ENCODE measurements around the gene ATP5IF1. TPM values are rescaled to one million over a fixed set of nuclear protein-coding genes. Genes with fewer than 3 reads are reported as not detected.

Gene ATP5IF1
- total and polyA plus RNA-seq, 9 of the 15 experiments (the other 6 are each of a cell fraction or from before 2014, with no cell fraction given), result 292 to 1,422 (median 388) TPM

DNA sequence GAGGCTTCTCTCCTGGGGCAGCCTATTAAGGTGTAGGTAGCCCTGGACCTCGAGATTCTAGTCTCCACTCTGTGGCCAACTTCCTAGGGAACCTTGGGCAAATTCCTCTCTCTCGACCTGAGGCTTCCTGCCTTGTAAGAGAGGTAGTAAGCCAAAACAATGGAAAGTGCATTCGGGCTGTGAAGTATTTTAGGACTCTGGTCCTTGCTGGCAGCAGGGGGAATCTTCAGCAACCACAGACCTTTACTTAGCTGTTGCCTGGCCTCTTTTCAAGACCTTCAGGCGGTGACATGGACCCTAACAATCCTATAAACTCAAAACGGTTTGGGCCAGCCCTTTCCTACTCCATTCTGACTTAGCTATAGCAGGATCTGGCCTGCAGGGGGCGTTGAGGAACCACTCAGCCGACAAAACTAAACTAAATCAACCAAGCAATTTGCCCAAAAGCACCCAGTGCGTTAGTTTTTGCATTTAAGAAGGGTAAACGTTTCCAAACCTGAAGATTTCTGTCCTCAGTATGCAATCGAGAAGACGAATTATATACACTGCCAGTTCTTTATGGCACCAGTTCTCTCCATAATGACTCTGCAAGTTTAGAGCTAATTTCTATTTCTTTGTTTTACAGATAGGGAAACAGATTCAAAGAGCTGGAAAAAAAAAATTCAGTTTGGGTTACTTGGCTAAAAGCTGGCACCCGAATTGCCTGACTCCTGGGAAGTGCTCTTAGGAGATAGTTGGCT is 12.5 kb downstream of the ATP5IF1 start (continued):
- TF ChIP-seq, protein P1, sequence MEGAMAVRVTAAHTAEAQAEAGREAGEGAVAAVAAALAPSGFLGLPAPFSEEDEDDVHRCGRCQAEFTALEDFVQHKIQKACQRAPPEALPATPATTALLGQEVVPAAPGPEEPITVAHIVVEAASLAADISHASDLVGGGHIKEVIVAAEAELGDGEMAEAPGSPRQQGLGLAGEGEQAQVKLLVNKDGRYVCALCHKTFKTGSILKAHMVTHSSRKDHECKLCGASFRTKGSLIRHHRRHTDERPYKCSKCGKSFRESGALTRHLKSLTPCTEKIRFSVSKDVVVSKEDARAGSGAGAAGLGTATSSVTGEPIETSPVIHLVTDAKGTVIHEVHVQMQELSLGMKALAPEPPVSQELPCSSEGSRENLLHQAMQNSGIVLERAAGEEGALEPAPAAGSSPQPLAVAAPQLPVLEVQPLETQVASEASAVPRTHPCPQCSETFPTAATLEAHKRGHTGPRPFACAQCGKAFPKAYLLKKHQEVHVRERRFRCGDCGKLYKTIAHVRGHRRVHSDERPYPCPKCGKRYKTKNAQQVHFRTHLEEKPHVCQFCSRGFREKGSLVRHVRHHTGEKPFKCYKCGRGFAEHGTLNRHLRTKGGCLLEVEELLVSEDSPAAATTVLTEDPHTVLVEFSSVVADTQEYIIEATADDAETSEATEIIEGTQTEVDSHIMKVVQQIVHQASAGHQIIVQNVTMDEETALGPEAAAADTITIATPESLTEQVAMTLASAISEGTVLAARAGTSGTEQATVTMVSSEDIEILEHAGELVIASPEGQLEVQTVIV (CRISPR knock-in tag; IDR thresholded peaks at IDR 0.05; ENCODE audit: borderline replicate concordance), result no peak
- TF ChIP-seq, protein P2, sequence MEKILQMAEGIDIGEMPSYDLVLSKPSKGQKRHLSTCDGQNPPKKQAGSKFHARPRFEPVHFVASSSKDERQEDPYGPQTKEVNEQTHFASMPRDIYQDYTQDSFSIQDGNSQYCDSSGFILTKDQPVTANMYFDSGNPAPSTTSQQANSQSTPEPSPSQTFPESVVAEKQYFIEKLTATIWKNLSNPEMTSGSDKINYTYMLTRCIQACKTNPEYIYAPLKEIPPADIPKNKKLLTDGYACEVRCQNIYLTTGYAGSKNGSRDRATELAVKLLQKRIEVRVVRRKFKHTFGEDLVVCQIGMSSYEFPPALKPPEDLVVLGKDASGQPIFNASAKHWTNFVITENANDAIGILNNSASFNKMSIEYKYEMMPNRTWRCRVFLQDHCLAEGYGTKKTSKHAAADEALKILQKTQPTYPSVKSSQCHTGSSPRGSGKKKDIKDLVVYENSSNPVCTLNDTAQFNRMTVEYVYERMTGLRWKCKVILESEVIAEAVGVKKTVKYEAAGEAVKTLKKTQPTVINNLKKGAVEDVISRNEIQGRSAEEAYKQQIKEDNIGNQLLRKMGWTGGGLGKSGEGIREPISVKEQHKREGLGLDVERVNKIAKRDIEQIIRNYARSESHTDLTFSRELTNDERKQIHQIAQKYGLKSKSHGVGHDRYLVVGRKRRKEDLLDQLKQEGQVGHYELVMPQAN (IDR thresholded peaks at IDR 0.05; ENCODE audit: borderline replicate concordance), result no peak
- TF ChIP-seq TAL1 (IDR thresholded peaks at IDR 0.05) (no peak), NCOR1 (IDR thresholded peaks at IDR 0.05) (0 out of 2 replicates have a peak, but pooled peaks have one; percentile 3), ZNF12 (CRISPR knock-in tag; IDR thresholded peaks at IDR 0.05) (no peak), BACH1 (tag; IDR thresholded peaks at IDR 0.05) (peak; percentile 55), ZNF232 (CRISPR knock-in tag; IDR thresholded peaks at IDR 0.05) (no peak), IRF2 (CRISPR knock-in tag; IDR thresholded peaks at IDR 0.05) (no peak), RB1 (IDR thresholded peaks at IDR 0.05; ENCODE audit: low read depth) (peak; percentile 61; the same call in 1 of the 2 replicates), ZFP36 (IDR thresholded peaks at IDR 0.05; ENCODE audit: low read depth, low read length, partially characterized antibody) (no peak)
- TF ChIP-seq, protein P3, sequence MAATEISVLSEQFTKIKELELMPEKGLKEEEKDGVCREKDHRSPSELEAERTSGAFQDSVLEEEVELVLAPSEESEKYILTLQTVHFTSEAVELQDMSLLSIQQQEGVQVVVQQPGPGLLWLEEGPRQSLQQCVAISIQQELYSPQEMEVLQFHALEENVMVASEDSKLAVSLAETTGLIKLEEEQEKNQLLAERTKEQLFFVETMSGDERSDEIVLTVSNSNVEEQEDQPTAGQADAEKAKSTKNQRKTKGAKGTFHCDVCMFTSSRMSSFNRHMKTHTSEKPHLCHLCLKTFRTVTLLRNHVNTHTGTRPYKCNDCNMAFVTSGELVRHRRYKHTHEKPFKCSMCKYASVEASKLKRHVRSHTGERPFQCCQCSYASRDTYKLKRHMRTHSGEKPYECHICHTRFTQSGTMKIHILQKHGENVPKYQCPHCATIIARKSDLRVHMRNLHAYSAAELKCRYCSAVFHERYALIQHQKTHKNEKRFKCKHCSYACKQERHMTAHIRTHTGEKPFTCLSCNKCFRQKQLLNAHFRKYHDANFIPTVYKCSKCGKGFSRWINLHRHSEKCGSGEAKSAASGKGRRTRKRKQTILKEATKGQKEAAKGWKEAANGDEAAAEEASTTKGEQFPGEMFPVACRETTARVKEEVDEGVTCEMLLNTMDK (IDR thresholded peaks at IDR 0.05; ENCODE audit: borderline replicate concordance, insufficient read depth, low read depth, low read length, poor library complexity, severe bottlenecking), result no peak
- TF ChIP-seq, protein P4, sequence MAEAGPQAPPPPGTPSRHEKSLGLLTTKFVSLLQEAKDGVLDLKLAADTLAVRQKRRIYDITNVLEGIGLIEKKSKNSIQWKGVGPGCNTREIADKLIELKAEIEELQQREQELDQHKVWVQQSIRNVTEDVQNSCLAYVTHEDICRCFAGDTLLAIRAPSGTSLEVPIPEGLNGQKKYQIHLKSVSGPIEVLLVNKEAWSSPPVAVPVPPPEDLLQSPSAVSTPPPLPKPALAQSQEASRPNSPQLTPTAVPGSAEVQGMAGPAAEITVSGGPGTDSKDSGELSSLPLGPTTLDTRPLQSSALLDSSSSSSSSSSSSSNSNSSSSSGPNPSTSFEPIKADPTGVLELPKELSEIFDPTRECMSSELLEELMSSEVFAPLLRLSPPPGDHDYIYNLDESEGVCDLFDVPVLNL (CRISPR knock-in tag; IDR thresholded peaks at IDR 0.05; ENCODE audit: low read depth), result no peak
- TF ChIP-seq, protein P5, sequence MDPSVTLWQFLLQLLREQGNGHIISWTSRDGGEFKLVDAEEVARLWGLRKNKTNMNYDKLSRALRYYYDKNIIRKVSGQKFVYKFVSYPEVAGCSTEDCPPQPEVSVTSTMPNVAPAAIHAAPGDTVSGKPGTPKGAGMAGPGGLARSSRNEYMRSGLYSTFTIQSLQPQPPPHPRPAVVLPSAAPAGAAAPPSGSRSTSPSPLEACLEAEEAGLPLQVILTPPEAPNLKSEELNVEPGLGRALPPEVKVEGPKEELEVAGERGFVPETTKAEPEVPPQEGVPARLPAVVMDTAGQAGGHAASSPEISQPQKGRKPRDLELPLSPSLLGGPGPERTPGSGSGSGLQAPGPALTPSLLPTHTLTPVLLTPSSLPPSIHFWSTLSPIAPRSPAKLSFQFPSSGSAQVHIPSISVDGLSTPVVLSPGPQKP (CRISPR knock-in tag; IDR thresholded peaks at IDR 0.05), result no peak
- TF ChIP-seq, protein P6, sequence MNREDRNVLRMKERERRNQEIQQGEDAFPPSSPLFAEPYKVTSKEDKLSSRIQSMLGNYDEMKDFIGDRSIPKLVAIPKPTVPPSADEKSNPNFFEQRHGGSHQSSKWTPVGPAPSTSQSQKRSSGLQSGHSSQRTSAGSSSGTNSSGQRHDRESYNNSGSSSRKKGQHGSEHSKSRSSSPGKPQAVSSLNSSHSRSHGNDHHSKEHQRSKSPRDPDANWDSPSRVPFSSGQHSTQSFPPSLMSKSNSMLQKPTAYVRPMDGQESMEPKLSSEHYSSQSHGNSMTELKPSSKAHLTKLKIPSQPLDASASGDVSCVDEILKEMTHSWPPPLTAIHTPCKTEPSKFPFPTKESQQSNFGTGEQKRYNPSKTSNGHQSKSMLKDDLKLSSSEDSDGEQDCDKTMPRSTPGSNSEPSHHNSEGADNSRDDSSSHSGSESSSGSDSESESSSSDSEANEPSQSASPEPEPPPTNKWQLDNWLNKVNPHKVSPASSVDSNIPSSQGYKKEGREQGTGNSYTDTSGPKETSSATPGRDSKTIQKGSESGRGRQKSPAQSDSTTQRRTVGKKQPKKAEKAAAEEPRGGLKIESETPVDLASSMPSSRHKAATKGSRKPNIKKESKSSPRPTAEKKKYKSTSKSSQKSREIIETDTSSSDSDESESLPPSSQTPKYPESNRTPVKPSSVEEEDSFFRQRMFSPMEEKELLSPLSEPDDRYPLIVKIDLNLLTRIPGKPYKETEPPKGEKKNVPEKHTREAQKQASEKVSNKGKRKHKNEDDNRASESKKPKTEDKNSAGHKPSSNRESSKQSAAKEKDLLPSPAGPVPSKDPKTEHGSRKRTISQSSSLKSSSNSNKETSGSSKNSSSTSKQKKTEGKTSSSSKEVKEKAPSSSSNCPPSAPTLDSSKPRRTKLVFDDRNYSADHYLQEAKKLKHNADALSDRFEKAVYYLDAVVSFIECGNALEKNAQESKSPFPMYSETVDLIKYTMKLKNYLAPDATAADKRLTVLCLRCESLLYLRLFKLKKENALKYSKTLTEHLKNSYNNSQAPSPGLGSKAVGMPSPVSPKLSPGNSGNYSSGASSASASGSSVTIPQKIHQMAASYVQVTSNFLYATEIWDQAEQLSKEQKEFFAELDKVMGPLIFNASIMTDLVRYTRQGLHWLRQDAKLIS (CRISPR knock-in tag; IDR thresholded peaks at IDR 0.05), result no peak

Measured in K562 (cell line).